Keratinocyte (primary cell): ENCODE measurements around the gene UNC5A. TPM values are rescaled to one million over a fixed set of nuclear protein-coding genes. Genes with fewer than 3 reads are reported as not detected.

Source experiments
- DNase-seq: peaks from one replicate; pipeline ENCODE4 v3.0.0-alpha.2; 2011; ENCODE audit warnings: low read depth, missing footprints, low spot score
- FAIRE-seq: peaks from 2 replicates; lab custom pipeline; 2011; peaks lifted over from hg19 to GRCh38; lab: Jason Lieb, UNC
- H2AFZ ChIP-seq: 2 replicates; pipeline ENCODE4 v1.6.0; 2012; ENCODE audit warnings: low read length, control low read depth, inconsistent platforms; ENCODE audit not compliant: control insufficient read depth
- H3K27ac ChIP-seq: 2 replicates; pipeline ENCODE4 v1.5.1; 2011; ENCODE audit warnings: low read length; ENCODE audit not compliant: control insufficient read depth, insufficient read depth
- H3K27me3 ChIP-seq: 3 replicates; pipeline ENCODE4 v1.6.0; 2011; ENCODE audit warnings: low read length; ENCODE audit not compliant: control insufficient read depth, insufficient read depth; ENCODE audit errors: extremely low read depth
- H3K36me3 ChIP-seq, 2 experiments: 2 replicates in 1 of 2; 3 replicates in 1 of 2; pipeline ENCODE4 v1.5.1; 2011; ENCODE audit warnings: low read length in 2 of 2, mild to moderate bottlenecking in 1 of 2; ENCODE audit not compliant: control insufficient read depth in 2 of 2, insufficient read depth in 2 of 2; ENCODE audit errors: extremely low read depth in 1 of 2
- H3K4me1 ChIP-seq: 3 replicates; pipeline ENCODE4 v1.5.1; 2011; ENCODE audit warnings: low read length; ENCODE audit not compliant: control insufficient read depth, insufficient read depth; ENCODE audit errors: extremely low read depth
- H3K4me2 ChIP-seq: 3 replicates; pipeline ENCODE4 v1.6.0; 2011; ENCODE audit warnings: low read depth, low read length; ENCODE audit not compliant: control insufficient read depth, insufficient read depth; ENCODE audit errors: extremely low read depth
- H3K4me3 ChIP-seq, 3 experiments: fragments of 200-600 bp in 1 of 3; sonication (generic) in 1 of 3; 2 replicates in 2 of 3; 3 replicates in 1 of 3; pipeline ENCODE4 v1.5.1; 2011 to 2016; ENCODE audit warnings: low read length in 3 of 3, mild to moderate bottlenecking in 3 of 3, control low read depth in 2 of 3, inconsistent platforms in 1 of 3, low read depth in 1 of 3, mixed read lengths in 1 of 3, mixed run types in 1 of 3, moderate library complexity in 1 of 3; ENCODE audit not compliant: control insufficient read depth in 2 of 3, insufficient read depth in 2 of 3; ENCODE audit errors: extremely low read depth in 1 of 3
- H3K79me2 ChIP-seq: 2 replicates; pipeline ENCODE4 v1.6.0; 2012; ENCODE audit warnings: low read length; ENCODE audit not compliant: control insufficient read depth, insufficient read depth
- H3K9ac ChIP-seq: 3 replicates; pipeline ENCODE4 v1.6.0; 2011; ENCODE audit warnings: low read length; ENCODE audit not compliant: control insufficient read depth, insufficient read depth; ENCODE audit errors: extremely low read depth
- H3K9me1 ChIP-seq: 3 replicates; pipeline ENCODE4 v1.6.0; 2011; ENCODE audit warnings: low read length; ENCODE audit not compliant: control insufficient read depth, insufficient read depth; ENCODE audit errors: extremely low read depth
- H3K9me3 ChIP-seq: 2 replicates; pipeline ENCODE4 v1.5.1; 2012; ENCODE audit warnings: low read depth, low read length; ENCODE audit not compliant: control insufficient read depth
- H4K20me1 ChIP-seq: 3 replicates; pipeline ENCODE4 v1.6.0; 2011; ENCODE audit warnings: low read length; ENCODE audit not compliant: control insufficient read depth, insufficient read depth; ENCODE audit errors: extremely low read depth
- EZH2 ChIP-seq: IDR thresholded peaks from one replicate; pipeline ENCODE4 v1.6.1; 2012; ENCODE audit warnings: inconsistent platforms, mild to moderate bottlenecking, low read length, moderate library complexity
- dilution Hi-C: fragments of 300-500 bp; cut with MboI; formaldehyde crosslinking; loops from one replicate; pipeline ENCODE4 v1.7.0; 2020; ENCODE audit warnings: low sequenced_read_pairs; ENCODE audit not compliant: extremely low pct_ligation_motif_present
- polyA plus RNA-seq, 5 experiments: library from polyadenylated mRNA; depleted of rRNA in 3 of 5; stranded (reverse) in 3 of 5; stranded (forward) in 1 of 5; unstranded in 1 of 5; fragments of >200 nt; gene quantifications; 1 replicate in 1 of 5; 2 replicates in 3 of 5; 3 replicates in 1 of 5; pipeline versions ENCODE4 v1.2.1 to v1.2.3, GENCODE V29; 2011 to 2012; ENCODE audit warnings: missing spikeins in 2 of 5, low read depth in 1 of 5, low replicate concordance in 1 of 5
- TF ChIP-seq, protein P1 (sequence below), 3 experiments: IDR thresholded peaks in 1 of 3; conservative IDR thresholded peaks in 1 of 3; optimal IDR thresholded peaks in 1 of 3; 2 replicates in 2 of 3; 3 replicates in 1 of 3; pipeline versions ENCODE3 to v1.5.1; 2011; ENCODE audit warnings: low read length in 3 of 3, mild to moderate bottlenecking in 3 of 3, moderate library complexity in 2 of 3, control low read depth in 1 of 3, inconsistent platforms in 1 of 3; ENCODE audit not compliant: insufficient read depth in 2 of 3; ENCODE audit errors: extremely low read depth in 1 of 3

UNC5A gene
- polyA plus RNA-seq, 1 donor (not counting 4 experiments of a cell fraction or from before 2014, with no cell fraction given), result not detected

DNA sequence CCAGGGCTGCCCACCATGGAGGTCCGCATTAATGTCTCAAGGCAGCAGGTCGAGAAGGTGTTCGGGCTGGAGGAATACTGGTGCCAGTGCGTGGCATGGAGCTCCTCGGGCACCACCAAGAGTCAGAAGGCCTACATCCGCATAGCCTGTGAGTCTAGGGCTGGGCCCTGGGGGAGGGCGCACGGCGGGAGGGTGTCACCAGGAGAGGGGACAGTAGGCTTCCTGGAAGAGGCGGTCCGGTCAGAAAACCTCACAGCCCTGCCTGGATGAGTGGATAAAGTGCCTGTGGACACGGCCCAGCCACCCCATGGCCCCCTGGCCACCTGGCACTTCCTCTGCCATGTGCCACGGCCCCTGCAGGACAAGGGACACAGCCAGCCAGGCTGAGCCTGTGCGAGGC, 57.8 kb downstream of the UNC5A start:
- H3K27me3 ChIP-seq, result peaks cover 33% of the 10 kb centered on the region
- no peaks in the 10 kb centered on the region for H3K9me3 ChIP-seq
- DNase-seq, result no peak
- H3K36me3 ChIP-seq, result no peaks in the 10 kb centered on the region
- TF ChIP-seq, protein P1, sequence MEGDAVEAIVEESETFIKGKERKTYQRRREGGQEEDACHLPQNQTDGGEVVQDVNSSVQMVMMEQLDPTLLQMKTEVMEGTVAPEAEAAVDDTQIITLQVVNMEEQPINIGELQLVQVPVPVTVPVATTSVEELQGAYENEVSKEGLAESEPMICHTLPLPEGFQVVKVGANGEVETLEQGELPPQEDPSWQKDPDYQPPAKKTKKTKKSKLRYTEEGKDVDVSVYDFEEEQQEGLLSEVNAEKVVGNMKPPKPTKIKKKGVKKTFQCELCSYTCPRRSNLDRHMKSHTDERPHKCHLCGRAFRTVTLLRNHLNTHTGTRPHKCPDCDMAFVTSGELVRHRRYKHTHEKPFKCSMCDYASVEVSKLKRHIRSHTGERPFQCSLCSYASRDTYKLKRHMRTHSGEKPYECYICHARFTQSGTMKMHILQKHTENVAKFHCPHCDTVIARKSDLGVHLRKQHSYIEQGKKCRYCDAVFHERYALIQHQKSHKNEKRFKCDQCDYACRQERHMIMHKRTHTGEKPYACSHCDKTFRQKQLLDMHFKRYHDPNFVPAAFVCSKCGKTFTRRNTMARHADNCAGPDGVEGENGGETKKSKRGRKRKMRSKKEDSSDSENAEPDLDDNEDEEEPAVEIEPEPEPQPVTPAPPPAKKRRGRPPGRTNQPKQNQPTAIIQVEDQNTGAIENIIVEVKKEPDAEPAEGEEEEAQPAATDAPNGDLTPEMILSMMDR (optimal IDR thresholded peaks at IDR 0.05 in 1 of 3, IDR thresholded peaks at IDR 0.05 in 1 of 3, conservative IDR thresholded peaks at IDR 0.05 in 1 of 3; ENCODE audit: extremely low read depth in 1 of 3, insufficient read depth in 2 of 3, low read length in 3 of 3), result no peak
- TF ChIP-seq EZH2, result no peak
- no peak overlapping the region for H2AFZ ChIP-seq
- H4K20me1 ChIP-seq, result no peaks in the 10 kb centered on the region
- H3K4me2 ChIP-seq, result no peak overlapping the region
- H3K27ac ChIP-seq, result no peak overlapping the region
- H3K4me1 ChIP-seq, result no peaks in the 10 kb centered on the region
- dilution Hi-C loops, result no loop called here
- no peaks in the 10 kb centered on the region for H3K79me2 ChIP-seq
- FAIRE-seq, result no peak
- no peak overlapping the region for H3K4me3 ChIP-seq
- no peak overlapping the region for H3K9ac ChIP-seq
- H3K9me1 ChIP-seq, result no peaks in the 10 kb centered on the region

DNA sequence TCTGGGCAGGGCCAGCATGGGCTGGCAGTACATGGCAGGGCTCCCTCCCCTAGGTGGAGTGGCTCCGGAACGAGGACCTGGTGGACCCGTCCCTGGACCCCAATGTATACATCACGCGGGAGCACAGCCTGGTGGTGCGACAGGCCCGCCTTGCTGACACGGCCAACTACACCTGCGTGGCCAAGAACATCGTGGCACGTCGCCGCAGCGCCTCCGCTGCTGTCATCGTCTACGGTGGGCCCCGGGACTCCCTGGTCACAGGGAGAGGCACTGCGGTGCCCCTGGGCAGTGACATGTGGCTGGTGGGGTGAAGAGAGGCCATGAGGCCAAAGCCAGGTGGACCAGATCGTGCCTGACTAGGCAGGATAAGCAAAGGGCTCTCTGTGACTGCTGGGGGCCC, 58.4 kb downstream of the UNC5A start:
- Histone ChIP-seq H3K36me3 (no peaks in the 10 kb centered on the region), H3K27ac (no peak overlapping the region), H3K27me3 (peaks cover 31% of the 10 kb centered on the region), H2AFZ (no peak overlapping the region), H4K20me1 (no peaks in the 10 kb centered on the region), H3K4me1 (peaks cover 2% of the 10 kb centered on the region), H3K9me1 (no peaks in the 10 kb centered on the region), H3K9ac (no peak overlapping the region), H3K9me3 (no peaks in the 10 kb centered on the region), H3K79me2 (no peaks in the 10 kb centered on the region), H3K4me3 (no peak overlapping the region), H3K4me2 (no peak overlapping the region)
- dilution Hi-C loops, result no loop called here
- DNase-seq, result no peak
- FAIRE-seq, result no peak
- TF ChIP-seq, protein P1 (optimal IDR thresholded peaks at IDR 0.05 in 1 of 3, IDR thresholded peaks at IDR 0.05 in 1 of 3, conservative IDR thresholded peaks at IDR 0.05 in 1 of 3; ENCODE audit: extremely low read depth in 1 of 3, insufficient read depth in 2 of 3, low read length in 3 of 3), result no peak
- TF ChIP-seq EZH2, result no peak
